IPS-18c (cell line): ENCODE measurements around the gene RBL1.
"Not testable (repeated sequence)": the region's sequence is repeated elsewhere in the genome, so short reads cannot be mapped to it uniquely, and the experiment has no call there.

Experiments
- H3K4me3 ChIP-seq: 2 replicates; pipeline ENCODE4 v1.7.0; 2013; ENCODE audit warnings: low read depth, mild to moderate bottlenecking, low read length, moderate library complexity; ENCODE audit not compliant: insufficient read depth
- H3K9me3 ChIP-seq: one replicate; pipeline ENCODE4 v1.6.1; 2013; ENCODE audit warnings: mild to moderate bottlenecking, low read length, moderate library complexity; ENCODE audit not compliant: control insufficient read depth, insufficient read depth

The RBL1 gene

DNA sequence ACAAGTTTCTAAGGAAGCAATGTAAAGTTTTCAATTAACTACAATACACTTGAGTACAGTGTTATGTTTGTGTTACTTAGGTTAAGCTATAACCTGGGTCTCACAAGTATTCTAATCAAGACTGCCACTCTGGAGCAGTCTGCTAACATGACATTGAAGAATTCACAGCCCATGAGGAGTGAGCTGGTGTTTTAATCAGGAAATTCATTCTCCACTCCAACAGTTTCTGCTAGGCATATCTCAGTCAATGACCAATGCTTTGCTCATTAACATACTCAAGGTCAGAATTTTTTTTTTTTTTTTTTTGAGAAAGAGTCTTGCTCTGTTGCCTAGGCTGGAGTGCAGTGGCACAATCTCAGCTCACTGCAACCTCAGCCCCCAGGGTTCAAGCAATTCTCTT, 84.7 kb downstream of the RBL1 start:
- Histone ChIP-seq H3K4me3 (no peak overlapping the region), H3K9me3 (no peaks in the 10 kb centered on the region)

DNA sequence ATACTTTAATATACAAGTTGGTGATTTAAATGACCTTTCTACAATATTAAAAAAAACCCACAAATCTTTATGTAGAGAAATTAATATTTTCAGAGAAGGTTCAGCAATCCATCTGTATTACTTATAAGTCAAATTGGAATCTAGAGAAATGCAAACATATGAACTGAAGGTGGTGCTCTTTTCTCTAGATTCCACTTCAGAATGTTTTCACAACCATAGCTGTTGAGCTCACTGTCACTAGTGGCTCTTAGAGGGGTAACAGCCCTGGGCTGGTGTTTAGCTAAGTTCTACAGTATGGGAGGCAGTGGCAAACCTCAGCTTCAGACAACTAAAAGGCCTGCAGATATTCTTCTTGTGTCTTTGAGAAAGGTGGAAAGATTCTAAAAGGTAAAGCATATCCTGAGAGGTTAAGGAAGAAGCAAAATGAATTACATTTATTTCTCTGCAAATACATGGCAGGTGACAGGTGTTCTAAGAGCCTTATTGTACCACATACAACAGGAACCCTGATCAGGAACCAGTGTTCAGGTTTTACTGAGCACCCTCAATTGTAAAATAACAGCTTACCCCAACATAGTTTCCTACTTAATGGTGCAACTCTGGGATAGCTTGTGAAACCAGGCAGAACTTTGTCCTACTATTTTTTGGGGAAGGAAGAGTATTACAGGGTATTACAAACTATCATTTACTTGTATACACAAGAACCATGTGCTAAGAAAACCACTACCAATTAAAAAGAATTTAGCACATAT, 87.7 kb downstream of the RBL1 start:
- H3K4me3 ChIP-seq: no peak overlapping the region

DNA sequence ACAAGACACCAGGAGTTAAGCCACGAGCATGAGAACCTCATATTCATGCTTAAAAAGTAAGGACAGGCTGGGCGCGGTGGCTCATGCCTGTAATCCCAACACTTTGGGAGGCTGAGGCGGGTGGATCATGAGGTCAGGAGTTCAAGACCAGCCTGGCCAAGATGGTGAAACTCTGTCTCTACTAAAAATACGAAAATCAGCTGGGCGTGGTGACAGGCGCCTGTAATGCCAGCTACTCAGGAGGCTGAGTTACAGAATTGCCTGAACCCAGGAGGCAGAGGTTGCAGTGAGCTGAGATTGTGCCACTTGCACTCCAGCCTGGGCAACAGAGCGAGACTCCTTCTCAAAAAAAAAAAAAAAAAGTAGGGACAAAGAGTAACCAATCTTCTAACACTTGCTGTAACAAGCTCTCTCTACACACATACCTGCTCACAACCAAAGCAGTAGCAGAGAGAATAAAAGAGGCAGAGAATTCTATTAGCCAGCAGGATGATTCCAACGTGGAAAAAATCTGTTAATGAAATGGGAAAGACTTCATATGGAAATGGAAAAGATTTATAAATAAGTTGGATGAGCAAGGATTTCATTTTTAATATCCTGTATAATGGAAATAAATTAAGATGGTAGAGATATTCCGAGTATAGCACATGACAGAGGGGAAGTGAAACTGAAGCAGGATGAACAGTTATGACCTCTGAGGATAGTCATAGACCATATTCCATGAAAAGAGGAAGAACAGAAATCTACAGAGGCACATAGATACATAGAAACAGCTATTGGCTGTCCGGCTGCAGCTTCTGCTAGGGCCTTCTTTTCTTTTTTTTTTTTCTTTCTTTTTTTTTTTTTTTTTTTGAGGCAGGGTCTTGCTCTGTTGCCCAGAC, 90.5 kb downstream of the RBL1 start:
- H3K4me3 ChIP-seq, H3K9me3 ChIP-seq: not testable (repeated sequence)

More for the DNA sequence above, 87.7 kb downstream of the RBL1 start:
- H3K9me3 ChIP-seq: no peaks in the 10 kb centered on the region

DNA sequence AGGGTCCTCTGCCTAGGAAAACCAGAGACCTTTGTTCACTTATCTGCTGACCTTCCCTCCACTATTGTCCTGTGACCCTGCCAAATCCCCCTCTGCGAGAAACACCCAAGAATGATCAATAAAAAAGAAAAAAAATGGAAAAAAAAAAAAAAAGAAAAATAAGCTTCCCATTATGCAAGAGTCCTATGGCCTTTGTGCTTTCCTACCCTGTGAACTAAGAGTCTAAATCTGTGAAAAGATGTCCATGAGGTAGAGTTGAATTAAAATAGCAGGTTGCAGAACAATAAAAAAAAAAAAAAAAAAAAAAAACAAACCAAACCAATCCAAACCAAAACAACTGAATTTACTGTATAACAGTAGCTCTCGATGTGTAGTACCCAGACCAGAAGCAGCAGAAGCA, 94.2 kb downstream of the RBL1 start:
- not testable (repeated sequence) for H3K4me3 ChIP-seq, H3K9me3 ChIP-seq

DNA sequence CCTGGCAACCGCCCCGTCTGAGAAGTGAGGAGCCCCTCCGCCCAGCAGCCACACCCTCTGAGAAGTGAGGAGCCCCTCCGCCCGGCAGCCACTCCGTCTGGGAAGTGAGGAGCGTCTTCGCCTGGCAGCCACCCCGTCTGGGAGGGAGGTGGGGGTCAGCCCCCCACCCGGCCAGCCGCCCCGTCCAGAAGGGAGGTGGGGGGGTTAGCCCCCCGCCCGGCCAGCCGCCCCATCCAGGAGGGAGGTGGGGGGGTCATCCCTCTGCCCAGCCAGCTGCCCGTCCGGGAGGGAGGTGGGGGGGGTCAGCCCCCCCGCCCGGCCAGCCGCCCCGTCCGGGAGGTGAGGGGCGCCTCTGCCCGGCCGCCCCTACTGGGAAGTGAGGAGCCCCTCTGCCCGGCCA, 95.6 kb downstream of the RBL1 start:
- H3K9me3 ChIP-seq, H3K4me3 ChIP-seq: not testable (repeated sequence)

DNA sequence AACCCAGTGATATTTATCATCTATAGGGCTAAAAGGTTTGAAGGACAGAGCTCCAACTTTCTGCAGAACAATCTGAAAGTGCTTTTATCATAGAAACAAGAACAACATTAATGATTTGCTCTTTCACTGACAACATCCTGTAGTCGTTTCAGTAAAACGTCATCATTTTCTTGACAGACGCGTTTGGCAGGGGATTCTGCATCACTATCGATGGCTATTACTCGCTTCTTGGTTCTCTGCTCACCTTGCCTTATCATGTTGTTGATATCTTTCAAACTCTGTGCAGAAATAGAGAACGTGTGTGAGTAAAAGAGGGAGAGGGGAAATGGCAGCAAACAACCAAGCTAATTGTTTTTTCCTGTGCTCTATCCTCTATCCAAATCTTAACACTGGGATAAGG, 97.1 kb downstream of the RBL1 start:
- peaks cover 7% of the 10 kb centered on the region for H3K9me3 ChIP-seq
- no peak overlapping the region for H3K4me3 ChIP-seq

DNA sequence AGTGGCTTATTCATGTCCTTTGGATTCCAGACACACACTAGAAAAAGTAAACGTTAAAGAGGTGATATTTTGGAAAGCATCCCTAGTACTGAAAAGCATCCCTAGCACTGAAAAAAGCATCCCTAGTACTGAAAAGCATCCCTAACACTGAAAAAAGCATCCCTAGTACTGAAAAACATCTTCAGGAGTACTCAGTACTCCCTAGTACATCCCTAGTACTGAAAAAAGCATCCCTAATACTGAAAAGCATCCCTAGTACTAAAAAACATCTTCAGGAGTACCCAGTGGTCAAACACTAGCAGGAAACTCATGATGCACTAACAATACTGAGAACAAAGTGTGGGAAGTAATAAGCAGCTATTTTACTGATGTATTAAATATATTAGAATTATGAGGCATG, 98.7 kb downstream of the RBL1 start:
- Histone ChIP-seq H3K4me3 (no peak overlapping the region), H3K9me3 (peaks cover 7% of the 10 kb centered on the region)

DNA sequence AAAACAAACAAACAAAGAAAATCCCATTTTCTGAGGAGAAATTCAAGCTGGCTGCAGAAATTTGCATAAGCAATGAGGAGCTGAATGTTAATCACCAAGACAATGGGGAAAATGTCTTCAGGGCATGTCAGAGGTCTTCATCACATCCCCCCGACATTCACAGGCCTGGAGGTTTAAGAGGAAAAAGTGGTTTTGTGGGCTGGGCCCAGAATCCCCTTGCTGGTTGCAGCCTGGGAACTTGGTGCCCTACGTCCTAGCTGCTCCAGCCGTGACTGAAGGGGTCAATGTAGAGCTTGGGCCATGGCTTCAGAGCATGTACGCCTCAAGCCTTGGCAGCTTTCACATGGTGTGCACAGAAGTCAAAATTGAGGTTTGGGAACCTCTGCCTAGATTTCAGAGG, 101.6 kb downstream of the RBL1 start:
- H3K9me3 ChIP-seq, H3K4me3 ChIP-seq: not testable (repeated sequence)

DNA sequence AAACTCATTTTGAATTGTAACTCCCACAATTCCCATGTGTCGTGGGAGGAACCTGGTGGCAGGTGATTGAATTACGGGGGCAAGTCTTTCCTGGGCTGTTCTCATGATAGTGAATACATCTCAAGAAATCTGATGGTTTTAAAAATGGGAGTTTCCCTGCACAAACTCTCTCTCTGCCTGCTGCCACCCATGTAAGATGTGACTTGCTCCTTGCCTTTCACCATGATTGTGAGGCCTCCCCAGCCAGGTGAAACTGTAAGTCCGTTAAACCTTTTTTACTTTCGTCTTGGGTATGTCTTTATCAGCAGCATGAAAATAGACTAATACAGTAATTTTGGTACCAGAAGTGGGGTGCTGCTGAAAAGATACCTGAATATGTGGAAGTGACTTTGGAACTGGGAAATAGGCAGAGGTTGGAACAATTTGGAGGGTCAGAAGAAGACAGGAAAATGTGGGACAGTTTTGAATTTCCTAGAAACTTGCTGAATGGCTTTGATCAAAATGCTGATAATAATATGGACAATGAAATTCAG, 102.9 kb downstream of the RBL1 start:
- peaks cover 7% of the 10 kb centered on the region for H3K9me3 ChIP-seq

DNA sequence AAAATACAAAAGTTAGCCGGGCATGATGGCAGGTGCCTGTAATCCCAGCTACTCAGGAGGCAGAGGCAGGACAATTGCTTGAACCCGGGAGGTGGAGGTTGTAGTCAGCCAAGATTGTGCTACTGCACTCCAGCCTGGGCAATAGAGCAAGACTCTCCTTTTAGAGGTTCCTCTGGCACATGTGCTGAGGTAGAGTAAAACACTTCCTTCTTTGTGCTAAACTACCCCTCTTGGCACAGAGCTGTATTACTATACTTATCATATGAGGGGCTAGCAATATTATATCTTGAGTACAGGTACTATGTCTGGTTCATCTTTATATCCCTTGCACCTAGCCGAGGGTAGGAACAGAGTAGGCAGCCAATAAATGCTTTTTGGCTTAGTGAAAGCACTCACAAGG, 104.1 kb downstream of the RBL1 start:
- Histone ChIP-seq H3K9me3 (peaks cover 8% of the 10 kb centered on the region), H3K4me3 (no peak overlapping the region)

More for the DNA sequence above, 102.9 kb downstream of the RBL1 start:
- H3K4me3 ChIP-seq: no peak overlapping the region

DNA sequence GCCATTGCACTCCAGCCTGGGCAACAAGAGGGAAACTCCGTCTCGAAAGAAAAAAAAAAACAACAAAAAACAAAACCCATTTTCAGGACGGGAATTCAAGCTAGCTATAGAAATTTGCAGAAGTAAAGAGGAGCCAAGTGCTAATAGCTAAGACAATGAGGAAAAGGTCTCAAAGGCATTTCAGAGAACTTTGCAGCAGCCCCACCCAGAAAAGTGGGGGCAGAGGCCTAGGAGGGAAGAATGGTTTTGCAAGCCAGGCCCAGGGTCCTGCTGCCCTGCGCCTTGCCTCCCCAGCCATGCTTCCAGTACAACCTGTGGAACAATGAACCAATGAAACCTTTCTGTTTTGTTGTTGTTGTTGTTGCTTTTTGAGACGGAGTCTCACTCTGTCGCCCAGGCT, 106.0 kb downstream of the RBL1 start:
- peaks cover 7% of the 10 kb centered on the region for H3K9me3 ChIP-seq
- H3K4me3 ChIP-seq: no peak overlapping the region

DNA sequence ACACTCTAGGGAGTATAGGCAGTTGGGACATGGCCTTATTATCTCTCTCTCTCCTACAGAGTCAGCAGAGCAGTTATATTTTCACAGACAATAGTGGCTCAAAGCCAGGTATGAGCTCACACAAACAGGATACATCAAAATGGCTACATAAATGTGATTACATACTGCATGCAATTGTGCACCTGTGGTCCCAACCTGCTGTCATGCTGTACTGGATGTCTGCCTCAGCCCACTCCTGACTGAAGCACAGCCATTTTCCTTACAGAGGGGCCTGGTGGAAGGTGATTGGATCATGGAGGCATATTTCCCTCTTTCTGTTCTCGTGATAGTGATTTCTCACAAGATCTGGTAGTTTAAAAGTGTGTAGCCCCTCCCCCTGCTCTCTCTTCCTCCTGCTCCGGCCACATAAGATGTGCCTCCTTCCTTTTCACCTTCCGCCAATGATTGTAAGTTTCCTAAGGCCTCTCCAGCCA, 107.3 kb downstream of the RBL1 start:
- Histone ChIP-seq H3K4me3 (no peak overlapping the region), H3K9me3 (peaks cover 2% of the 10 kb centered on the region)

DNA sequence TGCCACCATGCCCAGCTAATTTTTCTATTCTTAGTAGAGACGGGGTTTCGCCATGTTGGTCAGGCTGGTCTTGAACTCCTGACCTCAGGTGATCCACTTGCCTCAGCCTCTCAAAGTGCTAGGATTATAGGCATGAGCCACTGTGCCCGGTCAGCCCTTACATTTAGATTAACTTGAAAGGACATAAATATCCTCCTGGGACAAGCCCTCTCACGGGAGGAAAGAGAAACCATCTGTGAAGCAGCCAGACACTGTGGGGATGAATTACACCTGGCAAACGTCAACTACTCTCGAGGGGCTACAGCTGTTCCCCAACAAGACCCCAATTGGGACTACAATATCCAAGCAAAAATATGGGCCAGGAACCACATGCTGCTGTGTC, 111.5 kb downstream of the RBL1 start:
- Histone ChIP-seq H3K9me3 (peaks cover 2% of the 10 kb centered on the region), H3K4me3 (no peak overlapping the region)

DNA sequence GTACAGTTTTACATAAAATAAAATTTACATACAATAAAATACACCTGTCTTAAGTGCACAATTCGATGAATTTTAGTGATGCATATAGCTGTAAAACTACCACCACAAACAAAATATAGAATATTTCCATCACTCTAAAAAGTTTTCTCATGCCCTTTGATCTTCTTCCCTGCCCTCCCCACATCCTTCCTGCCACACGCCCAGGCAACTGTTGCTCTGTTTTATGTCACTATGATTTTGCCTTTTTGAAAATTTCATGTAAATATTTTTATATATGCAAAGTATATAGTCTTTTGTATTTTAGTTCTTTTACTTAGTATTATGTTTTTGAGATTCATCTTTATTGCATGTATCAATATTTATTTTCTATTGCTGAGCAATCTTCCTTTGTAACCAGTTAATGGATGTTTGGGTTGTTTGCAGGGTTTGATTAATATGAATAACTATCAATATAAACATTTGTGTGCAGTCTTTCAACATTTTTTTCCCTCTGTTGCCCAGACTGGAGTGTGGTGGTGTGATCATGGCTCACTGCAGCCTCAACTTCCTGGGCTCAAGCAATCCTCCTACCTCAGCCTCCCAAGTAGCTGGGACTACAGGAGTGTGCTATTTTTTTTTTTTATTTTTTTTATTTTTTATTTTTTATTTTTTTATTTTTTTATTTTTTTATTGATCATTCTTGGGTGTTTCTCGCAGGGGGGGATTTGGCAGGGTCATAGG, 120.5 kb downstream of the RBL1 start:
- Histone ChIP-seq H3K4me3 (no peak overlapping the region), H3K9me3 (no peaks in the 10 kb centered on the region)

DNA sequence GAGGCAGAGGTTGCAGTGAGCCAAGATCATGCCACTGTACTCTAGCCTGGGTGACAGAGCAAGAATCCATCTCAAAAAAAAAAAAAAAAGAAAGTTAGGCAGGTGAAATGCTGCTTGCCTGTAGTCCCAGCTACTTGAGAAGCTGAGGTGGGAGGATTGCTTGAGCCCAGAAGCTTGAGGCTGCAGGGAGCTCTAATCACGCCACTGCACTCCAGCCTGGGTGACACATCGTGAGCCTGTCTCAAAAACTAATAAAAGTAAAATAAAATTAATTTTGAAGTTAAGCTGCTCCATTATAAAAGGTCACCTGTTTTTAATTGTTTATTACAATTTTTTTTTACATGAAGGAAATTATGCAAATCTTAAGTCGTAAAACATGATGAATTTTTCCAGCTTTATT, 121.1 kb downstream of the RBL1 start:
- H3K9me3 ChIP-seq: no peaks in the 10 kb centered on the region
- H3K4me3 ChIP-seq: no peak overlapping the region

DNA sequence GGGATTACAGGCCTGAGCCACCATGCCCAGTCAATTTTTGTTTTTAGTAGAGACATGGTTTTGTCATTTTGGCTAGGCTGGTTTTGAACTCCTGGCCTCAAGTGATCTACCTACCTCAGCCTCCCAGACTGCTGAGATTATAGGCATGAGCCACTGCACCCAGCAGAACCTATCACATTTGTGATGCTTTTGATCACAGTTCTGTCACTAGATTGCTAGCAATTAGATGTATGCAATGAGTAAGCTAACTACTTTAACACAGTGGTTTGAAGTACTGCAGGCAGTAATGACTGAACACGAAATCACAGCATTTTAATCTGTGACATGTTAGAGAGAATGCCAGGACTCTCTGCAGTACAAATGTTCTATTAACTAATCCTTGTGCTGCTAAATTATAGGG, 124.7 kb downstream of the RBL1 start:
- H3K9me3 ChIP-seq: no peaks in the 10 kb centered on the region
- no peak overlapping the region for H3K4me3 ChIP-seq

DNA sequence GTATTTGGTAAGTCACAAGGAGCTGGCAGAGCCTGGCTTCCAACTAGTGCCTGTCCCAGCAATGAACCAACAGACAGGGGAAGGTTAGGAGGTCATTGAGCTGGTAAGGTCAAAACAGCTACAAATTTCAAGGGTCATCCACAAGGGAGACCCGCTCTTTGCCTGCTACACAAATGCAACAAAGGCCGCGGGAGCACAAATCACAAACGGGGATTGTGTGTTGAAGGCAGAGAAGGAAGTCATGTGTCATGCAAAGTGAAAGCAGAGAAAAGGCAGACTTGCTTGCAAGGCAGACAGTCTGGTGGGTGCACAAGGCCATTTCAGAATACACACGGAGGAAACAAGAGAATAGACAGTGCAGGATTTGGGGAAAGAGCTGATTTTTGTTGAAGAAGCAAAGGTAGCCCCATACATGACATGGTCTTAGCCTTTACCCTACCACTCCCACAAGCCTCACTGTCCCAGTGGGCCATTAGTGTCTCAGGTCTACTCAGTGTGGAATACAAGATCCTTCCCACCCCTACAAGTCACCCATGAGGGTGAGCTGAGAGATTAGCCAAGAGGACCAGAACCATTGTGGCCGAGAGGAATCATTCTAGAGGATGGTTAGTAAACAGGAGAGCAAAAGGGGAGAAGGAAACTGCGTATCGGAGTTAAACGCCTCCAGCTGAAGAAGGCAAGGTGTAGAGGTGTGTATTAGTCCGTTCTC, 126.2 kb downstream of the RBL1 start:
- Histone ChIP-seq H3K4me3 (no peak overlapping the region), H3K9me3 (no peaks in the 10 kb centered on the region)
